Testis (tissue), 3 donors: ENCODE results near the gene ZNF512. TPM values are rescaled to one million over a fixed set of nuclear protein-coding genes. Genes with fewer than 3 reads are reported as not detected.
A peak's percentile ranks its signal among the peaks of the same experiment; 100 is the strongest.

ENCODE experiments used
- DNase-seq: peaks from one replicate; pipeline ENCODE4 v3.0.0-alpha.2; 2019
- H3K27ac ChIP-seq, 2 donors: fragments of 200-600 bp; sonication (generic); one replicate each; pipeline ENCODE4 v1.5.1; 2019
- H3K27me3 ChIP-seq: fragments of 200-600 bp; sonication (generic); one replicate; pipeline ENCODE4 v1.5.1; 2019
- H3K36me3 ChIP-seq: fragments of 200-600 bp; sonication (generic); one replicate; pipeline ENCODE4 v1.5.1; 2017; ENCODE audit warnings: low read depth; ENCODE audit errors: missing control alignments
- H3K4me1 ChIP-seq: fragments of 200-600 bp; sonication (generic); one replicate; pipeline ENCODE4 v1.5.1; 2019
- H3K4me3 ChIP-seq, 2 donors: fragments of 200-600 bp; sonication (generic); one replicate each; pipeline ENCODE4 v1.5.1; 2017 to 2019
- H3K9me3 ChIP-seq: fragments of 200-600 bp; sonication (generic); one replicate; pipeline ENCODE4 v1.5.1; 2017
- POLR2A ChIP-seq: fragments of 450-650 bp; IDR thresholded peaks from one replicate; pipeline ENCODE4 v1.6.1; 2017; ENCODE audit warnings: antibody characterized with exemption, mild to moderate bottlenecking, moderate library complexity
- WGBS, 2 donors: methylation state at CpG; one replicate each; pipeline ENCODE4 v1.1.5; 2018; 5-methylcytosine and 5-hydroxymethylcytosine counted together
- intact Hi-C: fragments of 100-400 bp; cut with DNase I; formaldehyde crosslinking; loops from one replicate; pipeline ENCODE4 v1.15.1; 2023; ENCODE audit warnings: low total_unique reads
- polyA plus RNA-seq: library from polyadenylated mRNA; stranded (reverse); fragments of 350-450 nt; fragmentation: Illumina TruSeq; extraction: RNeasy Lipid Tissue Mini Kit (QIAGEN cat#74804); gene quantifications from one replicate; pipeline ENCODE4 v1.2.3, GENCODE V29; 2014; ENCODE audit warnings: low read depth, low replicate concordance; ENCODE audit not compliant: insufficient read depth
- small RNA-seq, 2 donors: library from RNA; depleted of rRNA; stranded (forward); fragments of <200 nt; gene quantifications; one replicate each; pipeline ENCODE3, GENCODE V24; 2016
- total RNA-seq, 2 donors: library from RNA; depleted of rRNA; stranded (reverse); fragments of >200 nt; gene quantifications; one replicate each; pipeline ENCODE4 v1.2.3, GENCODE V29; 2016
- TF ChIP-seq, protein P1 (sequence below), 3 experiments: fragments of 450-650 bp in 2 of 3; fragments of 200-600 bp in 1 of 3; sonication (generic) in 1 of 3; IDR thresholded peaks; one replicate each; pipeline ENCODE4 v1.5.1; 2016 to 2019; ENCODE audit warnings: antibody characterized with exemption in 3 of 3, mild to moderate bottlenecking in 2 of 3, moderate library complexity in 1 of 3

ZNF512 gene
- total and polyA plus RNA-seq, 3 donors from 2014 or later: 33.6 to 64.9 (median 60.6) TPM

GRCh38 chr2:27664622-27665363, 82.0 kb downstream of the ZNF512 start:
- Histone ChIP-seq H3K36me3 (no peaks in the 10 kb centered on the region), H3K27me3 (no peaks in the 10 kb centered on the region)
- intact Hi-C loops: no loop called here

DNA sequence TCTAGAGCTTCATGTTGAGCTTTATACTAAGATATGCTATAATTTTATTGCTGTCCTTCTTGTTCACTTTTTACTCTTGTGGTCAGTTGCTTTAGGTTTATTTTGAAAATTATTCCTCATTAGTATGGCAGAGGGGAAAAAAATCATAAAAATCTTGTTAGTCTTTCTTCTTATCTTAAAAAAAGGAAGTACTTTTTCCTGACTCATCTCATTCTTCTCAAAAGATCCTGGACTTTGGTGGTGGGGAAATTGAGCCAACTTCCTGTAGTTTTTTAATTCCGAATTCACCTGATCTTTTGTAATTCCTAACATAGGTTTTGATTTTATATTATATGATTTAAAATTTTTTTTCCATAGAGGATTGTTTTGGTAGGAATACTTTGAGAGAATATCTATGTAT, 84.6 kb downstream of the ZNF512 start:
- DNase-seq: no peak
- Histone ChIP-seq H3K27ac (no peak overlapping the region), H3K36me3 (no peaks in the 10 kb centered on the region), H3K4me3 (no peak overlapping the region), H3K9me3 (no peaks in the 10 kb centered on the region), H3K27me3 (no peaks in the 10 kb centered on the region), H3K4me1 (peaks cover 11% of the 10 kb centered on the region)
- TF ChIP-seq, protein P1, sequence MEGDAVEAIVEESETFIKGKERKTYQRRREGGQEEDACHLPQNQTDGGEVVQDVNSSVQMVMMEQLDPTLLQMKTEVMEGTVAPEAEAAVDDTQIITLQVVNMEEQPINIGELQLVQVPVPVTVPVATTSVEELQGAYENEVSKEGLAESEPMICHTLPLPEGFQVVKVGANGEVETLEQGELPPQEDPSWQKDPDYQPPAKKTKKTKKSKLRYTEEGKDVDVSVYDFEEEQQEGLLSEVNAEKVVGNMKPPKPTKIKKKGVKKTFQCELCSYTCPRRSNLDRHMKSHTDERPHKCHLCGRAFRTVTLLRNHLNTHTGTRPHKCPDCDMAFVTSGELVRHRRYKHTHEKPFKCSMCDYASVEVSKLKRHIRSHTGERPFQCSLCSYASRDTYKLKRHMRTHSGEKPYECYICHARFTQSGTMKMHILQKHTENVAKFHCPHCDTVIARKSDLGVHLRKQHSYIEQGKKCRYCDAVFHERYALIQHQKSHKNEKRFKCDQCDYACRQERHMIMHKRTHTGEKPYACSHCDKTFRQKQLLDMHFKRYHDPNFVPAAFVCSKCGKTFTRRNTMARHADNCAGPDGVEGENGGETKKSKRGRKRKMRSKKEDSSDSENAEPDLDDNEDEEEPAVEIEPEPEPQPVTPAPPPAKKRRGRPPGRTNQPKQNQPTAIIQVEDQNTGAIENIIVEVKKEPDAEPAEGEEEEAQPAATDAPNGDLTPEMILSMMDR (IDR thresholded peaks at IDR 0.05): no peak
- TF ChIP-seq POLR2A: no peak
- WGBS, 2 donors: 78 to 92% methylated on average over 1 of the region's 1 CpG
- intact Hi-C loops: no loop called here

More at GRCh38 chr2:27664622-27665363, 82.0 kb downstream of the ZNF512 start:
- 48 to 65% methylated on average over 16 of the region's 16 CpGs for WGBS, 2 donors
- H3K27ac ChIP-seq: peak overlapping the region in 1 of 2 donors; percentile 80
- peak overlapping the region; percentile 86 to 87 for H3K4me3 ChIP-seq
- DNase-seq: no peak
- no peaks in the 10 kb centered on the region for H3K9me3 ChIP-seq
- peaks cover 13% of the 10 kb centered on the region for H3K4me1 ChIP-seq
- no peak for TF ChIP-seq POLR2A
- TF ChIP-seq, protein P1 (IDR thresholded peaks at IDR 0.05): no peak

DNA sequence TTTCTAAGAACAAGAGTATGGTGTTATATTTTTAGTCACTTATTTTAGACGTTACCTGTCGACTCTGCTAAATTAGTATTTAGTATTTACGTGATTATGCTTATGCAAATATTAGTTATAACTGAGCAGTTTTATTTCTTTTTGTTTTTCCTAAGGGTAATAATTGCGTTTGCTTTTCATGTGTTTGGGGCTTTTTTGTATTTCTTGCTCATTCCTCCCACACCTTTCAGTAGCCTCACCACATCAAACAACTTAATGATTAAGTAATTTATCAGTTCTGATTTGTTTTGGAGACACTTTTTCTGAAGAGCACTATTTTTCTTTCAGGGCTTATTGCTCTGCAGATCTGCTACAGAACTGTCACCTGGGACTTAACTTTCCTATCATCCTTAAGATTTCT, 88.4 kb downstream of the ZNF512 start:
- Histone ChIP-seq H3K27me3 (no peaks in the 10 kb centered on the region), H3K27ac (no peak overlapping the region), H3K4me1 (no peaks in the 10 kb centered on the region), H3K4me3 (no peak overlapping the region), H3K9me3 (no peaks in the 10 kb centered on the region), H3K36me3 (no peaks in the 10 kb centered on the region)
- no peak for TF ChIP-seq POLR2A
- TF ChIP-seq, protein P1 (IDR thresholded peaks at IDR 0.05): no peak
- no peak for DNase-seq
- intact Hi-C loops: no loop called here
- WGBS, 2 donors: 93 to 97% methylated on average over 4 of the region's 4 CpGs

Small RNA genes lying within 50 kb of the gene (small RNA-seq; reads per million reads assigned to genes)
- gene RF00340: 0 reads per million in 2 donors

Other genes starting within 250 kb of the ZNF512 start
- 10 to 100 TPM; 72.6 to 91.3 TPM for gene GTF3C2, start 226.3 kb upstream of the ZNF512 start, total RNA-seq
- gene GTF3C2, start 226.3 kb upstream of the ZNF512 start, polyA plus RNA-seq: 55.1 TPM
- 10 to 100 TPM; 59.4 to 67.7 TPM for gene EIF2B4, start 212.7 kb upstream of the ZNF512 start, total RNA-seq
- 111 TPM for gene EIF2B4, start 212.7 kb upstream of the ZNF512 start, polyA plus RNA-seq
- gene SNX17, start 212.4 kb upstream of the ZNF512 start, total RNA-seq: 100 to 1,000 TPM in 1 of 2 donors, 10 to 100 TPM in 1; 79.3 to 104 TPM
- gene SNX17, start 212.4 kb upstream of the ZNF512 start, polyA plus RNA-seq: 96.5 TPM
- 10 to 100 TPM; 26.7 to 39.4 TPM for gene ZNF513, start 202.3 kb upstream of the ZNF512 start, total RNA-seq
- 39.8 TPM for gene ZNF513, start 202.3 kb upstream of the ZNF512 start, polyA plus RNA-seq
- gene PPM1G, start 173.5 kb upstream of the ZNF512 start, total RNA-seq: 100 to 1,000 TPM; 163 to 245 TPM
- gene PPM1G, start 173.5 kb upstream of the ZNF512 start, polyA plus RNA-seq: 569 TPM
- 100 to 1,000 TPM; 112 to 139 TPM for gene NRBP1, start 154.4 kb upstream of the ZNF512 start, total RNA-seq
- gene NRBP1, start 154.4 kb upstream of the ZNF512 start, polyA plus RNA-seq: 191 TPM
- 1 to 10 TPM; 4.3 to 6.8 TPM for gene KRTCAP3, start 140.7 kb upstream of the ZNF512 start, total RNA-seq
- gene KRTCAP3, start 140.7 kb upstream of the ZNF512 start, polyA plus RNA-seq: 5.1 TPM
- 100 to 1,000 TPM in 1 of 2 donors, 10 to 100 TPM in 1; 76.4 to 133 TPM for gene IFT172, start 93.3 kb upstream of the ZNF512 start, total RNA-seq
- gene IFT172, start 93.3 kb upstream of the ZNF512 start, polyA plus RNA-seq: 151 TPM
- gene FNDC4, start 87.8 kb upstream of the ZNF512 start, total RNA-seq: 10 to 100 TPM; 23.5 to 39.2 TPM
- gene FNDC4, start 87.8 kb upstream of the ZNF512 start, polyA plus RNA-seq: 35.9 TPM
- gene GCKR, start 86.2 kb upstream of the ZNF512 start, total RNA-seq: 1 to 10 TPM; 2.3 to 3.3 TPM
- gene GCKR, start 86.2 kb upstream of the ZNF512 start, polyA plus RNA-seq: 4.9 TPM
- 10 to 100 TPM; 10.2 to 20.2 TPM for gene CCDC121, start 46.0 kb downstream of the ZNF512 start, total RNA-seq
- 40.5 TPM for gene CCDC121, start 46.0 kb downstream of the ZNF512 start, polyA plus RNA-seq
- gene GPN1, start 46.0 kb downstream of the ZNF512 start, total RNA-seq: 10 to 100 TPM; 28.8 to 29.3 TPM
- 77.5 TPM for gene GPN1, start 46.0 kb downstream of the ZNF512 start, polyA plus RNA-seq
- gene SUPT7L, start 80.6 kb downstream of the ZNF512 start, total RNA-seq: 10 to 100 TPM; 39.3 to 39.9 TPM
- gene SUPT7L, start 80.6 kb downstream of the ZNF512 start, polyA plus RNA-seq: 40.4 TPM
- gene SLC4A1AP, start 80.8 kb downstream of the ZNF512 start, total RNA-seq: 10 to 100 TPM; 55.3 to 56.5 TPM
- 60.5 TPM for gene SLC4A1AP, start 80.8 kb downstream of the ZNF512 start, polyA plus RNA-seq
- gene MRPL33, start 188.7 kb downstream of the ZNF512 start, total RNA-seq: 100 to 1,000 TPM; 142 to 175 TPM
- 204 TPM for gene MRPL33, start 188.7 kb downstream of the ZNF512 start, polyA plus RNA-seq